HG03066 (cell line): Measurements from ENCODE around the gene ISCU.
"Not testable (repeated sequence)": the region's sequence is repeated elsewhere in the genome, so short reads cannot be mapped to it uniquely, and the experiment has no call there.

Experiments used
- ATAC-seq: cut with Tn5 transposase; IDR thresholded peaks from one replicate; pipeline ENCODE4 v1.9.1; 2021; ENCODE audit warnings: low read depth; ENCODE audit not compliant: unreplicated experiment

Gene ISCU

DNA sequence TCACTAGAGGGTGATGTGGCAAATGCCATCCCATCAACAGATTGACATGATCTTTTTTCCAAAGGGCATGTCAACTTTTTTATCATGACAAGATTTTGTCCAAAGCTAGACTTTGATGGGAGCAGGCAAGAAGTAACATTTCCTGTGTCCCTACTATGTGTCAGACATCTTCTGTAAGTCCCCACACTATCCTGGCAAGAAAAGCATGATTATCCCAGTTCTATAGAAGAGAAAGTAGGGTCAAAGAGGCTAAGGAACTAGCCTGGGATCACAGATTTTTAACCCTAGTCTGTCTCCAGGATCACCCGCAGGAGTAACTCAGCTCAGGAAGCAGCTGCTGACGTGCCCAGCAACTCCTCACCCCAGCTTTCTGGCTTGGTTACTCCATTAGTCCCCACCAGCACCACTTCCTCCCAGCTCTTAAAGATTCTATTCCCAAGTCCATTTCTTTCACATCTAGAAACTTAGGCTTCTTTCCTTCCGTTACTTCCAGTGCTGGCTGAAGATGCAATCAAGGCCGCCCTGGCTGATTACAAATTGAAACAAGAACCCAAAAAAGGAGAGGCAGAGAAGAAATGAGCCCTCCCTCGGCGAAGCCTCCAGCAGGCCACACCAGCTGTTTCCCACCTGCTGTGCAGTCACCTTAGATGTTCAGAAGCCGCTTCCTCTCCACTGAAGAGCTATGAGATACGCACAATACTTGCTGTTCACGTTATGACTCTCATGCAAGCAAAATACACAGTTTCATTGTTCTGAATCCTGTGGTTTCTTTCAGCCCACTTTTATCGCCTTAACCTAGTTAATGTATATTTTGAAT is 6.2 kb downstream of the ISCU start:
- ATAC-seq, result peak; percentile 72

GRCh38 chr12:108570743-108571608 is 8.6 kb downstream of the ISCU start:
- ATAC-seq, result no peak

DNA sequence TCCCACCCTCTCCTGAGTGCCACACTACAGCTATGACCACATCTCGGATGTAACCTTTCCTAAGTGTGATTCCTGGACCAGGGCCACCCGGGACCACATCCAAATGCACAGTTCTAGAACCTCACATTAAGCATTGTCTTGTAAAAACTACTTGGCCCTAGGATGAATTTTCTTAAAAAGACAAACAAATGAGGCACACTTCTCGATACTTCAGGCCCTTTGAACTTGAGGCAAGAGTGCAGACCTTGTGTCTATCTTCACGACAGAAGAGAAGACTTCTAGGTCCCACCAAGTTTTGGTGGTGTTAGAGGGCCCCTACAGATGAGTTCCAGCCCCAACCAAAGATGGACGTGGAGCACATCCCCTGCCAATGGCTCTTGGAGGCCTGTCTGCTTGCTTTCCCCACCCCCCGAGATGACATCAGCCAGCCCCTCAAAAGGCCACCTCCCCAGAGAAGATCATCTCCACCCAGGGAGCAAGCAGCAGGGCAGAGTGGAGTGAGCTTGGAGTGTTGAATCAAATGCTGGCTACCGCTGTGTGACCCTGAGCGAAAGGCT is 9.3 kb downstream of the ISCU start:
- ATAC-seq, result no peak

DNA sequence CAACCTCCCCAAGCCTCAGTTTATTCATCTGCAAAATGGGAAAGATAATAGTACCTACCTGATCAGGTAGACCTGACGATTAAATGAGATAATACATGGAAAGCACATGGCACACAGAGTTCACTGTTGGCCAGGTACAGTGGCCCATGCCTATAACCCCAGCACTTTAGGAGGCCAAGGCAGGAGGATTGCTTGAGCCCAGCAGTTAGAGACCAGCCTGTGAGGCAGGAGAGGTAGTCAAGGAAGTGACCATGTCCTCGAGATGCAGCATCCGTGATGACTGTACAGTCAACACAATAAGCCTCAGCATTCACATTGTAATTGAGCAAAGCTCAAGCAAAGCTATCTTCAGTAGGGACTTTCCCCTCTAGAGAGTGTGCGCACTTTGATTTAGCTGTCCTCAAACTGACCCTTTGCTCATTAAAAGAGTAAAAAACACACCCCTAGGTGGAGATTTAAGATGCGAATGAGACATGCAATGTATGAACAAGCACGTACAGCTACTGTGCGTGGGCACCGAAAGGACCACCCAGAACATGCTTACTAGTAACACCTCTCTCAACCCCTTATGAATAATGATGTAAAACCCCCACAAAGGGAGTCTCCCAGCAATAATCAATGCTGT is 9.9 kb downstream of the ISCU start:
- ATAC-seq, result no peak

- no peak for ATAC-seq
Measured at GRCh38 chr12:108573317-108573716, 10.9 kb downstream of the ISCU start.

GRCh38 chr12:108574276-108574675 is 11.9 kb downstream of the ISCU start:
- ATAC-seq, result not testable (repeated sequence)

- no peak for ATAC-seq
Measured at GRCh38 chr12:108575199-108575912, 13.0 kb downstream of the ISCU start.

DNA sequence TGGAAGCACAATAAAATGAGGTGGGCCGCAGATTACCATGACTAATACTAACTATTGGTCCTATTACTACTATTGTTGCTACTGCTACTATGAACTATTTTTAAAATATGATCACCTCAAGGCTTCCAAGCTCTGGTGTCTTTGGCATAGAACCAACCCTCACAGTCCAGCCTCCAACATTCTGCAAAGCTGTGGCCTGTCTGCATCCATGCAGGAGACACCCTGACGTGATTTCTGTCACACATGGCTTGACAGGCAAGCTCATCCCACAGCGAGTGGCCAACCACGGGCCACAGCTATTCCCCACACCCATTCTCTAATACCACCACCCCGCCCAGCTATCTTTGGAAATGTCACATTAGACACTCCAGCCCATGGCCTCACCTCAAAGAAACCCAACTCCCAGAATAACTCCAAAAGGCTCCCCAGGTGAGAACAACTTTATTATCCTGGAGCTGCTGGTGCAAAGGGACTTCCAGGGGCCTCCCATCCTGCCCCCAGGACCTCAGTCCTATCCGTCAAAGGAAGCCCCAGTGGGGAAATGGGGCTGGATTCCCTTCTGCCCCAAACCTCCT is 14.4 kb downstream of the ISCU start:
- no peak for ATAC-seq

DNA sequence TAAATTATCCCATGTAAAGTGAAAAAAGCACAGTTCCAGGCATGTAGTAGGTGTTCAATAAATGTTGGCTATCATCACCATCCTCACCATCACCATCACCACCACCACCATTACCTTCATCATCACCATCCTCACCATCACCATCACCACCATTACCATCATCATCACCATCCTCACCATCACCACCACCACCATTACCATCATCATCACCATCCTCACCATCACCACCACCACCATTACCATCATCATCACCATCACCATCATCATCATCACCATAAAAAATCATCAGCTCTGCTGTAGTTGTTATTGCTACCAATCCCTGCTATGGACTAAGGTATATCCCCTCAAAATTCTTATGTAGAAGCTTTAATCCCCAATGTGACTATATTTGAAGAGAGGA is 15.1 kb downstream of the ISCU start:
- ATAC-seq, result no peak

DNA sequence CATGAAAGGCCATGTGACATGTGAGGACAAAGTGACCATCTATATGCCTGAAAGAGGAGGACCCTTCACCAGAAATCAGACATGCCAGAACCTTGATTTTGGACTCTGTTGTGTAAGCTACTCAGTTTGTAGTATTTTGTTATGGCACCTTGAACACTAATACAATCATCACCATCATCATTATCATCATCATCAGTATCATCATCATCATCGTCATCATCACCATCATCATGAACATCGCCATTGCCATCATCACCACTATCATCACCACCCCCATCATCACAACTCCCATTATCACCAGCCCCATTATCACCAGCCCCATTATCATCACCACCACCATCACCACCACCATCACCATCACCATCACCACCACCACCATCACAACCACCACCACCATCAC is 15.9 kb downstream of the ISCU start:
- no peak for ATAC-seq

DNA sequence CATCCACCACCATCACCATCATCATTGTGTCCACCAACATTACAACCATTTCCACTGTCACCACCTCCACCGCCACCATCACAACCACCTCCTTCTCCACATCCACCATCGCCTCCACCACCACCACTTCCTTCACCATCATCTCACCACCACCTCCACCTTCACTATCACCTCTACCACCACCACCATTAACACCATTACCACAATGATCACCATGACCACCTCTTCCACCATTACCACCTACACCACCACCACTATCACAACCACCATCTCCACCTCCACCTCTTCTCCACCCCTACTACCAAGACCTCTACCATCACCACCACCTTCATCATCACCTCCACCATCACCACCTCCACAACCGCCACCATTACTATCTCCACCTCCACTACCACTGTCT is 16.4 kb downstream of the ISCU start:
- no peak for ATAC-seq

- no peak for ATAC-seq
Measured at GRCh38 chr12:108580531-108580930, 18.1 kb downstream of the ISCU start.

- ATAC-seq, result no peak
Measured at GRCh38 chr12:108581311-108582227, 19.2 kb downstream of the ISCU start.

DNA sequence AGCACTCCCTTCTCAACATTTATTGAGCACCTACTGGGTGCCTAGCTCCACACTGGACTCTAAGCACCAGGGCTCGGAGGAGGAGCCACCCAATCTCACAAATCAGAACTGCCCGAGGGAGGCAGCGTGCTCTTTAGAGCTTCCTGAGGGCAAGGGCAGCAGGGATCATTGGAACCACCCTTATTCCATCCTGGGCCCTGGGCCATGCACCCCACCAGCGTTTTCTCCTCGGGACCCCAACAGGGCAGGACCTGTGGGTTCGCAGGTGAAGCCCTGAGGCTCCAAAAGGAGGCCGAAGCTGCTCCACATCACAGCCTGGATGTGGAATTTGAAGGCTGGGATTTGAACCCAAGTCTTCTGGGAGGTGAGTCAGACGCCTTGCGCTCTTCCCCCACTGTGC is 20.1 kb downstream of the ISCU start:
- ATAC-seq, result no peak

GRCh38 chr12:108582978-108583770 is 20.8 kb downstream of the ISCU start:
- no peak for ATAC-seq

DNA sequence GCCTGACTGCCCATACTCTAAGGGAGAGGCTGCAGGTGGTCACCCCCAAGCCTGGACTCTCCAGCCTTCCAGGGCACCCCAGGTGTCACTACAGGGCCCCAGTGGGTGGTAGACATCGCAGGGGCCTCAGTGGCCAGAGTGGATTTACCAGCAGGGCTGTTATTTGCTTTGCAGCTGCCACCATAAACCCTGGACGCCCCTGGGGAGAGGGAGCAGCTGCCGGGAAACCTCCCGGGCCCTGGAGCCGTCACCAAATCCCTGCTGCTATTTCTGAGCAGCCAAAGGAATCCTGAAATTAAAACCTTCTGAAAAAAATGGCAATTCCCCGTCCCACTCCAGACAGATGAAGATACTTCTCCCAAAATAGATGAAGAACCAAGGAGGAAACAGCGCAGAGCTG is 21.6 kb downstream of the ISCU start:
- ATAC-seq, result no peak

DNA sequence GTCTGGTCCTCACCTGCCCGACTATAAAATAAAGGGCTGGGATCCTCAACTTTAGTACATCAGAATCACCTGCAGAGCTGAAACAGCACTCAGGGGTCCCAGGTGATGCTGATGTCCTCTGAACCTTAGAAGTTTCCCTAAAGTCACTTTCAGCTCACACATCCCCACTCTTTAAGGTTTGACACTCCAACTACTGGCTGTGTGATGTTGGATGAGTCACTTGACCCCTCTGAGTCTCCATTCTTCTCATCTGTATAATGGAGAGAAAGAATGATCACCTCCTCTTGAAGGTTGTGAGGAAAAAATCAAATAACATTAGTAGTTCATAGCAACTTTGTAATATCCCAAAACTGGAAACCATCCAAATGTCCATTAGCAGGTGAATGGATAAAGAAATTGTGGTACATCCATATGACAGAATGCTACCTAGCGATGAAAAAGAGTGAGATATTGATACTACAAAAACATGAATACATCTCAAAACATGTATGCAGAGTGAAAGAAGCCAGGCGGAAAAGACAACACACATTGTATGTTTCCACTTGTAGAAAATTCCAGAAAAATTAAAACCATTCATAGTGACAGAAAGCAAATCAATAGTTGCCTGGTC is 22.2 kb downstream of the ISCU start:
- no peak for ATAC-seq

DNA sequence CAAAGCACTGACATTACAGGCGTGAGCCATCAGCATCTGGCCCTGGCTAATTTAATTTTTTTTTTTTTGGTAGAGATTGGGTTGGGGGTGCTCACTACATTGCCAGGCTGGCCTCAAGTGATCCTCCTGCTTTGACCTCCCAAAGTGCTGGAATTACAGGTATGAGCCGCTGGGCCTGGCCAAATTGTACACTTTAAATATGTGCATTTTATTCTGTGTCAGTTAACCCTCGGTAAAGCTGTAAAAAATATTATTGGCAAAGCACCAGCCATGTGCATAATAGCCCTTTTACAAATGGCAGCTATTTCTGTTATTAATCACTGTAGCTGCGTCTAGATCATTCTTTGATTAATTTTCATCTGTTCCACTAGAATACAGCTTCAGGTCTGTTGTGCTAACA is 23.5 kb downstream of the ISCU start:
- no peak for ATAC-seq
